ENCODE measurements around the gene APBA2.

GRCh38 chr15:28959326-28959725, 73.6 kb downstream of the APBA2 start:
- TF ChIP-seq POLR2AphosphoS5 (IDR thresholded peaks at IDR 0.05) (no peak), CTCF (IDR thresholded peaks at IDR 0.05) (no peak), POLR2A (IDR thresholded peaks at IDR 0.05) (no peak)
